ENCODE measurements around the gene TTC9C. TPM values are rescaled to one million over a fixed set of nuclear protein-coding genes. Genes with fewer than 3 reads are reported as not detected.
A peak's percentile ranks its signal among the peaks of the same experiment; 100 is the strongest.

The TTC9C gene
- total and polyA plus RNA-seq, 2 of the 13 experiments (the other 11 are each of a cell fraction or from before 2014, with no cell fraction given), result 28.0 to 36.4 TPM

- TF ChIP-seq ZBTB44 (CRISPR knock-in tag; IDR thresholded peaks at IDR 0.05) (no peak), ZNF326 (CRISPR knock-in tag; IDR thresholded peaks at IDR 0.05; ENCODE audit: borderline replicate concordance) (no peak), SYNCRIP (IDR thresholded peaks at IDR 0.05; ENCODE audit: insufficient read depth, low read depth, low read length) (no peak), ETV5 (CRISPR knock-in tag; IDR thresholded peaks at IDR 0.05; ENCODE audit: borderline replicate concordance) (peak; percentile 64), SMAD3 (CRISPR knock-in tag; IDR thresholded peaks at IDR 0.05) (peak; percentile 84), ZNF17 (CRISPR knock-in tag; IDR thresholded peaks at IDR 0.05) (no peak), SETDB1 (CRISPR knock-in tag; IDR thresholded peaks at IDR 0.05; ENCODE audit: borderline replicate concordance) (no peak), SRSF1 (optimal IDR thresholded peaks at IDR 0.05; ENCODE audit: low read depth, low read length) (peak; percentile 93), ZNF891 (CRISPR knock-in tag; IDR thresholded peaks at IDR 0.05) (peak; percentile 76), NONO (IDR thresholded peaks at IDR 0.05) (no peak), NONO (CRISPR knock-in tag; conservative IDR thresholded peaks at IDR 0.05) (peak; percentile 85), SAP130 (CRISPR knock-in tag; IDR thresholded peaks at IDR 0.05; ENCODE audit: low read depth) (peak; percentile 96), ZNF460 (CRISPR knock-in tag; IDR thresholded peaks at IDR 0.05; ENCODE audit: borderline replicate concordance) (no peak), MTA1 (CRISPR knock-in tag; IDR thresholded peaks at IDR 0.05; ENCODE audit: borderline replicate concordance) (no peak), HNRNPK (IDR thresholded peaks at IDR 0.05; ENCODE audit: low read depth, low read length, poor library complexity, severe bottlenecking) (no peak), BRCA1 (CRISPR knock-in tag; IDR thresholded peaks at IDR 0.05) (no peak), ZBTB25 (CRISPR knock-in tag; IDR thresholded peaks at IDR 0.05) (0 out of 2 replicates have a peak, but pooled peaks have one; percentile 39), ZNF276 (CRISPR knock-in tag; IDR thresholded peaks at IDR 0.05; ENCODE audit: low read depth) (no peak), ZNF674 (CRISPR knock-in tag; IDR thresholded peaks at IDR 0.05; ENCODE audit: low read depth) (no peak), E2F1 (CRISPR knock-in tag; IDR thresholded peaks at IDR 0.05) (no peak), SIN3B (IDR thresholded peaks at IDR 0.05; ENCODE audit: low read length) (peak; percentile 69; the same call in 1 of the 2 replicates), MZF1 (CRISPR knock-in tag; IDR thresholded peaks at IDR 0.05; ENCODE audit: borderline replicate concordance) (no peak), NR2C2 (CRISPR knock-in tag; IDR thresholded peaks at IDR 0.05; ENCODE audit: borderline replicate concordance) (peak; percentile 72)
Measured at GRCh38 chr11:62678770-62679696, 49.3 kb upstream of the TTC9C start, which contains the start of gene UBXN1 (continued).
